Measurements from ENCODE around the gene MAML2. TPM values are rescaled to one million over a fixed set of nuclear protein-coding genes. Genes with fewer than 3 reads are reported as not detected.
A peak's percentile ranks its signal among the peaks of the same experiment; 100 is the strongest.

Gene MAML2
- polyA plus RNA-seq, 3 donors = 28.1 to 29.8 (median 28.8) TPM

- DNase-seq = no peak
Measured at GRCh38 chr11:96044311-96044710, 298.7 kb downstream of the MAML2 start.

GRCh38 chr11:96043291-96043690 is 299.7 kb downstream of the MAML2 start:
- no peak for DNase-seq

- no peak for DNase-seq
Measured at GRCh38 chr11:96038046-96038445, 304.9 kb downstream of the MAML2 start.

GRCh38 chr11:96037405-96037949 is 305.5 kb downstream of the MAML2 start:
- DNase-seq = peak; percentile 73

- no peak for DNase-seq
Measured at GRCh38 chr11:96036863-96037262, 306.1 kb downstream of the MAML2 start.

GRCh38 chr11:96035740-96036078 is 307.3 kb downstream of the MAML2 start:
- no peak for DNase-seq

GRCh38 chr11:96035031-96035739 is 307.8 kb downstream of the MAML2 start:
- no peak for DNase-seq

- DNase-seq = no peak
Measured at GRCh38 chr11:96033599-96033998, 309.4 kb downstream of the MAML2 start.

- no peak for DNase-seq
Measured at GRCh38 chr11:96033095-96033494, 309.9 kb downstream of the MAML2 start.

- DNase-seq = no peak
Measured at GRCh38 chr11:96028746-96029145, 314.2 kb downstream of the MAML2 start.

- DNase-seq = no peak
Measured at GRCh38 chr11:96027021-96027420, 316.0 kb downstream of the MAML2 start.

GRCh38 chr11:96026310-96026709 is 316.7 kb downstream of the MAML2 start:
- no peak for DNase-seq

GRCh38 chr11:96024666-96025065 is 318.3 kb downstream of the MAML2 start:
- no peak for DNase-seq

- DNase-seq = no peak
Measured at GRCh38 chr11:96023275-96023674, 319.7 kb downstream of the MAML2 start.

GRCh38 chr11:96021901-96022650 is 320.9 kb downstream of the MAML2 start:
- no peak for DNase-seq

- no peak for DNase-seq
Measured at GRCh38 chr11:96019810-96020747, 322.9 kb downstream of the MAML2 start.

- no peak for DNase-seq
Measured at GRCh38 chr11:96019281-96019680, 323.7 kb downstream of the MAML2 start.

- DNase-seq = no peak
Measured at GRCh38 chr11:96017856-96018255, 325.1 kb downstream of the MAML2 start.

GRCh38 chr11:96016978-96017502 is 326.0 kb downstream of the MAML2 start:
- peak; percentile 45 for DNase-seq

- no peak for DNase-seq
Measured at GRCh38 chr11:96015906-96016565, 327.0 kb downstream of the MAML2 start.

- DNase-seq = no peak
Measured at GRCh38 chr11:96014217-96014616, 328.8 kb downstream of the MAML2 start.

All from renal pelvis (tissue), 4 donors.